NCI-H526 treated with DMSO at 0.1 percent for 48 hours (cell line): ENCODE results near the gene PRAMEF11.
"Not testable (repeated sequence)": the region's sequence is repeated elsewhere in the genome, so short reads cannot be mapped to it uniquely, and the experiment has no call there.

Experiments used
- DNase-seq: peaks from one replicate; lab custom pipeline; 2025; lab: John Stamatoyannopoulos, UW

Gene PRAMEF11

DNA sequence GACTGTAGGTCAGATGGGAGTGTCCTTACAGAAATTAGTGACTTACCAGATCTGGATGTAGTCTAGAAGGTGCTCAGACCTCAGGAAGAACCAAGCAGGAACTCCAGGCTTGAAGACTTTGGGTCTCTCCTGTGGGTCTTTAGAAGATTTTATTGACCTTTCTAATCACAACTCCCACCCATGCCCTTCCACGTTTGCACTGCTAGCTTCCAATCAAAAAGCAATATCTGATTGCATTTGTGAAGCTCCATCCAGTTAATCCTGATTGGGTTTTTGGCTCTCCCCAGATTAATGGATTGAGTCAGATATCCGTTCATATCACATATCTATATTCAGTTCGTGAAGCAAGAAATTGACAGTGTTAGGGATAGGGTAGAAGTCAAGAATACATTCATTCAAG is at the start of gene PRAMEF11:
Gene PRAMEF11, minus strand, starts transcription at position 101 of the 400 bp plus-strand sequence. CDS start 2,621 bp downstream, outside the sequence.
- DNase-seq: not testable (repeated sequence)

DNA sequence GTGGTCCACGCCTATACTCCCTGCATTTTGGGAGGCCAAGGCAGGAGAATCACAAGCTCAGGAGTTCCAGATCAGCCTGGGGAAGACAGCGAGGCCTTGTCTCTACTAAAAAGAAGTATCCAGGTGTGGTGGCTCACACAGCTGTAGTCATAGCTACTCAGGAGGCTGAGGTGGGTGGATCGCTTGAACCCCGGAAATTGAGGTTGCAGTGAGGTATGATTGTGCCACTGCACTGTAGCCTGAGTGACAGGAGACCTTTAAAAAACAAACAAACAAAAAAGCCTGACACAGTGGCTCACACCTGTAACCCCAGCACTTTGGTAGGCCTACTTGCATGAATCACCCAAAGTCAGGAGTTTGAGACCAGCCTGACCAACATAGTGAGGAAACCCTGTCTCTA is 47.2 kb upstream of the PRAMEF11 start:
- DNase-seq: not testable (repeated sequence)

DNA sequence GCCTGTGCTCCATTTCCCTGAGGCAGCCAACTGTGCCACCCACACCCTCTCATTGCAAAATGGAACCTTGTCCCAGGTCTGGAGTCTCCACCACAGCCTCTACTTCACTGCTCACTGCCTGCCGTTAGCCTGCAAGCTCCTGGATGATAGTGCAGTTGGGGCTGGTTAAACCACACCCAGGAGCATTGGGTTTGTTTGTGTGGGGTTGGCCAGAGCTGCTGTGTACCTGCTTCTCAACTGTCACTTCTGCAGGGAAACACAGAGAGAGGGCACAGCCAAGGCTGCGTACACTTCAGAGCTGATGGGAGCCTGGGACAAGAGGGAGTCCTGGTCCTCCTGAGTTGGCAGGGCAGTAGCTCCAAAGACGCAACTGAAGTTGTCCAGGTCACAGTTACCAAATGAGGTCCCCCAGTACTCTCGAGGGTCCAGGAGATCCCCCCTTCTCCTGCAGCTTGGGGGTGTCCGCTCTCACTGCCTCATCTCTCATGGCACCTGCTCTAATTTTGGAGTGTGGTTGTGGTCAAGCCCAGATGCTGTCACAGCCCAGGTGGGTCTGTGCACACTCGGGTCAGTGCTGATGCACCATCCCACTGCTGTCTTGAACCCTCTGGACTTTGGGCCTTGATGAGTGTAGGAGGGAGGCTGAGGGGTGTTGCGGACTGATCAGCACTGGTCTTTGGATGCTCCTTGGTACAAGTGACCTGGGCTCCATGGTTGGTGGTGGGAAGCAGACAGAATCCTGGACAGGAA is 32.1 kb upstream of the PRAMEF11 start:
- DNase-seq: not testable (repeated sequence)

DNA sequence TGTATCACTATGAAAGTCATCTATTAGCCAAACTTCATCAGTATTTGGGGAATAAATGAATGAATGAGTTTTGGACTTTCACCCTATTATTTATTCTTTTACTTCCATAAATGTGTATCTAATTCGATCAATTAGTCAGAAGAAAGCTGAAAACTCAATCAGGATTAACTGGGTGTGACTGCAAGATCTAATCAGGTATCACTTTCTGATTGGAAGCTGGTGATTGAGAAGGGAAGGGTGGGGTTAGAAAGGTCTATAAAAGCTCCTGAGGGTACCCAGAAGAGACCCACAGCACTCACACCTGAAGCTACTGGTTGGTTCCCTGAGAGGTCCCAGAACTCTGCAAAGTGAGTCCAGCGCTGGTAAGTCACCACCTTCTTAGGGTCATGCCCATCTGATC is 25.6 kb upstream of the PRAMEF11 start, which contains the start of gene PRAMEF2:
Gene PRAMEF2, plus strand, starts transcription at position 301 of the 400 bp plus-strand sequence. CDS start 1,924 bp downstream, outside the sequence.
- not testable (repeated sequence) for DNase-seq

DNA sequence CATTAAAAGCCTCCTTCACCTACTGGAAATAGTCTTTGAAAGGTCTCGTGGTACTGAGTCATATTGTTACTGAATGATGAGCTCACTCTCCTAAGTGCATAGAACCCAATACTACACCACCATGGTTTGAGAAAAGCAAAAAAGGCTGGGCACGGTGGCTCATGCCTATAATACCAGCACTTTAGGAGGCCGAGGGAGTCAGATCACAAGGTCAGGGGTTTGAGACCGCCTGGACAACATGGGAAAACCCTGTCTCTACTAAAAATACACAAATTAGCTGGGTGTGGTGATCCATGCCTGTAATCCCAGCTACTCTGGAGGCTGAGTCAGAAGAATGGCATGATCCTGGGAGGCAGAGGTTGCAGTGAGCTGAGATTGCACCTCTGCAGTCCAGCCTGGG is 20.6 kb upstream of the PRAMEF11 start:
- DNase-seq: no peak

DNA sequence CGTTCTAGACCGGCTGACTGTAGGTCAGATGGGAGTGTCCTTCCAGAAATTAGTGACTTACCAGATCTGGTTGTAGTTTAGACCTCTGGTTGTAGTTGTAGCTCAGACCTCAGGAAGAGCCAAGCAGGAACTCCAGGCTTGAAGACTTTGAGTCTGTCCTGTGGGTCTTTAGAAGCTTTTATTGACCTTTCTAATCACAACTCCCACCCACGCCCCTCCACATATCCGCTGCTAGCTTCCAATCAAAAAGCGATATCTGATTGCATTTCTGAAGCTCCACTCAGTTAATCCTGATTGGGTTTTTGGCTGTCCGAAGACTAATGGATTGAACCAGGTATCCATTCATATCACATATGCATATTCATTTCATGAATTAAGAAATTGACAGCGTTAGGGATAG is 17.4 kb upstream of the PRAMEF11 start, which contains the start of gene HNRNPCL1:
Gene HNRNPCL1, minus strand, starts transcription at position 101 of the 400 bp plus-strand sequence. CDS start 431 bp downstream, outside the sequence.
- not testable (repeated sequence) for DNase-seq

DNA sequence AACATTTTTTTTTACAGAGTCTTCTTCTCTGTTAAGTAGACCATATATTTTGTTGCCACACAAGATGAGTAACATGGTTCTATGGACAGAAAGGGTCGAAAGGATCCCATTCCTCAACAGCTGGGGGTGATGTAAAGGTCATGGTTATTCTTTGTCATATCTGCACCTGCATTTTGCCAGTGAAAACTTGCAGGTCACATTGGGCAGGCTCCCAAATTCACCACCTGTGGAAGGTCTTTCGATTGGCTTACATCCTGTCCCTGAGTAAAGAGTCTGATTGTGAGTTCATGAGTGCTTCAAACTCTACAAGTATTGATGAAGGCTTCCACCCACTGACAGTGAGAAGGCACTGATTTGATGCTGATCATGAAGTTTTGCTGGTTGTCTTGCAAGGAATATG is 2.0 kb upstream of the PRAMEF11 start:
- not testable (repeated sequence) for DNase-seq

DNA sequence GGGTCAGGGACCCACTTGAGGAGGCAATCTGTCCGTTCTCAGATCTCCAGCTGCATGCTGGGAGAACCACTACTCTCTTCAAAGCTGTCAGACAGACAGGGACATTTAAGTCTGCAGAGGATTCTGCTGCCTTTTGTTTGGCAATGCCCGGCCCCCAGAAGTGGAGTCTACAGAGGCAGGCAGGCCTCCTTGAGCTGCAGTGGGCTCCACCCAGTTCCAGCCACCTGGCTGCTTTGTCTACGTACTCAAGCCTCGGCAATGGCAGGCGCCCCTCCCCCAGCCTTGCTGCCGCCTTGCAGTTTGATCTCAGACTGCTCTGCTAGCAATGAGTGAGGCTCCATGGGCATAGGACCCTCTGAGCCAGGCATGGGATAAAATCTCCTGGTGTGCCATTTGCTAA is 12.1 kb downstream of the PRAMEF11 start:
- not testable (repeated sequence) for DNase-seq

DNA sequence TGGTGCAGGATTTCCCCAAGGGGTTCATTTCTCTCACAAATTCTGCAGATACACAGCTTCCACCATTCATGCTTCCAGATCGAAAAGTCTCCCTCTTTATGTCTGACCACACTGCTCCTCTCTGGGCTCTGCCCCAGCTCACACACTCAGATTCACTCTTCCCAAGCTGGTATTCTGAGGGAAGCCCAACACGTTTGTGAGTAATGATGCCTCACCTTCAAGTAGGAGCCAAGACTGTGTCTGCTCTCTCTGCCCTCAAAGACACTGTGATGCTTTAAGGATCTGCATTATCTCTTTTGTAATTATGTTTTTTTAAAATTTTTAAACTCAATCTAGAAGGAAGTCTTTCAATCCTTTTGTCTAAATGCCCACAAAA is 19.8 kb downstream of the PRAMEF11 start:
- DNase-seq: no peak

DNA sequence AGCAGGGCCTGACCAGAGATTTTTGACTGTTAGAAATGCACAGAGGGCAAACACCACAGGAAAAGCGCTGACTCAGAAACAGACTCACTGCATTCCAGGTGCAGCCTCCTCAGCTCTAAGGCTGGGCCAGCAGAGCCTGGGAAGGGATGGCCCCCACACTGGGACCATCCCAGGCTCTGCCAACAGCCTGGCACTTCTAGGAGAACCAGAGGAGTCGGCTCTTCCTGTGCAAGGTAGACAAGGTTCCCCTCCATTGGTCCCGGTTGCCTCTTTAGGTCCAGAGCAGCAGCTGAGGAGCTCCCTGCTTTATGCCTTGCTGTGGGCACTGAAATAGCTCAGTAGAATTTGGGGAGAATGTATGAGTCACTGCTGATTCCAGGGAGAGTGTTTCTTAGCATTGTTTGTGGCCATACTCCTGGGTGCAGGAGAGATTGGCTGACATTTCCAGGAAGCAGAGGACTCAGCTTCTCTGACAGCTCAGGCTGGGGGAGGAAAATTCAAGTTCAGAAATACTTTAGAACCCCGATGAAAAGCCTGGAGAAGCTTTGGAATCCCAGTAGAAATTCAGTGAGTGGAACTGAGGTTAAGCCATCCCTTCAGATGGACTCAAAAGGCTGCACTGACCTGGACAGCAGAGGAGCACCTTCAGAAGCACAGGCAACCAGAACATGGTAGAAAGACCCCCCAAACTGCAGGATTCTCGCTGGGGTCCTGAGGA is 20.4 kb downstream of the PRAMEF11 start:
- DNase-seq: no peak

DNA sequence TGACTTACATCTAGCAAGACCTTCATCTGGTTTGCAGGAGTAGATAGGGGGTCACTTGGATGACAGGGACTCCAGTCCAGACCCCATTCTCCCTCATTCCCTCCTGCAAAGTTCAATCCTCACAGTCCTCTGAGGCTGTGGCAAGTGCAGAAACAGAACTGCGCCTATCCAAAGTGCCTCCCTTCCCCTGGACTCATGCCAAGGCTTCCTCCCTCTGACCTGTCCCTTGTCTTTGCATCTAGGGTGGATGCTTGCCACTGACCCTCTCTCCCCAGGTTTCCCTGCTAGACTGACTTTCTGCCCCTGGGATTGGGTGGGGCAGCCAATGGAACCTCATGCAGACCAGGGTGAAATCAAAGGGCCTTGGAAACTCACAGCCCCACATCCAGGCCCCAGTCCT is 21.3 kb downstream of the PRAMEF11 start:
- no peak for DNase-seq

DNA sequence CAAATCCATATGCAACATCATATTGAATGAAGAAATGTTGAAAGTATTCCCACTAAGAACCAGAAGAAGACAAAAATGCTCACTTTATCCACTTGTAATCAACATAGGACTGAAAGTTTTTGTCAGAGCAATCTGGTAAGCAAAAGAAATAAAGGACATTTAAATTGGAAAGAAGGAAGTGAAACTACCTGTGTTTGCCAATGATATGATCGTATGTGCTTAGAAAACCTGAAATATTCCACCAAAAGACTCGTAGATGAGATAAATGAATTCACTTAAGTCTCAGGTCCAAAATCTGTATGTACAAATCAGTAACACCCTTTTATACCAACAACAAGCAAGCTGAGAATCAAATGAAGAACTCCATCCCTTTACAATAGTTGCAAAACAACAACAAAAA is 31.5 kb downstream of the PRAMEF11 start:
- no peak for DNase-seq

DNA sequence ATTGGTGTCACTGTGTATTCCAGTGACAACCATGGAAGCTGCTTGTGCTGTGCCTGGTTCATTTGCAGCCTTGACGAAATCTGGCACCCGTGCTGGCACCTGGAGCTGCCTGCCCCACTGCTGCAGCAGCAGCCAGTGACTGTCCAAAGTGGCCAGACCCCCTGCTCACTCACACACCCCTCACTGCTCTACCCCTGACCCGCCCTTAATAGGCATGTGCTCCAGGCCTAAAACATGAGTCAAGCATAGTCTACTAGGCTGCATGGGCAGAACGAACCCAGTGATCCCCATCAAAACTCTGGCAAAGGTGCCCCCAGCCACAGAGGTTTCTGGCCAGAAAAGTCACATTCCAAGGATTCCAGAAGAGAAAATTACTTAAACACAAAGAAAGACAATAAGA is 32.3 kb downstream of the PRAMEF11 start:
- DNase-seq: no peak

DNA sequence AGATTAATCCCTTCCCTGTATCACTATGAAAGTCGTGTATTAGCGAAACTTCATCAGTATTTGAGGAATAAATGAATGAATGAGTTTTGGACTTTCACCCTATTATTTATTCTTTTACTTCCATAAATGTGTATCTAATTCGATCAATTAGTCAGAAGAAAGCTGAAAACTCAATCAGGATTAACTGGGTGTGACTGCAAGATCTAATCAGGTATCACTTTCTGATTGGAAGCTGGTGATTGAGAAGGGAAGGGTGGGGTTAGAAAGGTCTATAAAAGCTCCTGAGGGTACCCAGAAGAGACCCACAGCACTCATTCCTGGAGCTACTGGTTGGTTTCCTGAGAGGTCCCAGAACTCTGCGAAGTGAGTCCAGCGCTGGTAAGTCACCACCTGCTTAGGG is 40.1 kb downstream of the PRAMEF11 start, which contains the start of gene PRAMEF1:
Gene PRAMEF1, plus strand, starts transcription at position 301 of the 400 bp plus-strand sequence. CDS start 1,831 bp downstream, outside the sequence.
- DNase-seq: not testable (repeated sequence)

DNA sequence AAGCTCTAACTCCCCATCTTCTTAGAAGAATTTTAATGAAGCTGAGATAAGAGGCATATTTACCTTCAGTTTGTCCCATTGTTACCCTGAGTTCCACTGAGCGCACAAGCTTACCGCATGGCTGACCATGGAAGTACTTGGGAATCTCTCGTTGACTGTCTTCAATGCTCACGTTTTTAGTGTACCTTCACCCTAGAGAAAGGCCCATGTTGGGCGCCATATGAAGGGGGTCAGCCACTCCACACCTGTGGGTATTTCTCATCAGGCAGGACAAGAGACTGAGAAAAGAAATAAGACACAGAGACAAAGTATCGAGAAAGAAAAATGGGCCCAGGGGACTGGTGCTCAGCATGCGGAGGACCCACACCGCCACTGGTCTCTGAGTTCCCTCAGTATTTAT is 46.5 kb downstream of the PRAMEF11 start:
- DNase-seq: not testable (repeated sequence)

DNA sequence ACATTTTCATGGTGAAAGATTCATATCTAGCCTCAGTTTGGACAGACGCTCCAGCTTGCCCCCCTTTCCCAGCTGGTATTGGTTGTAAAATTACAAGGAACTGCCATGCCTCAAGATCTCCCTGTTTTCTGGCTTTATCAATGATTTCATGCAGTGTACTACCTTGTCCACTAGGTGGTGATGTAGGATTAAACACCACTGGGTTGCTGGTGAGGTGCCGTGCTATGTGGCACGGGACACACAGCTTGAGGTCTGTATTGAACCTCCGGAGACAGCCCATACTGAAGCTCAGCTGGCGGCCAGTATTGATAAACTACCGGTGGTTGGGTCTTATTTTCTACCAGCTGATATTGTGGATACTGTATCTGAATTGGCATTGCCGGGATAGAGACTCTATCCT is 47.4 kb downstream of the PRAMEF11 start:
- not testable (repeated sequence) for DNase-seq

DNA sequence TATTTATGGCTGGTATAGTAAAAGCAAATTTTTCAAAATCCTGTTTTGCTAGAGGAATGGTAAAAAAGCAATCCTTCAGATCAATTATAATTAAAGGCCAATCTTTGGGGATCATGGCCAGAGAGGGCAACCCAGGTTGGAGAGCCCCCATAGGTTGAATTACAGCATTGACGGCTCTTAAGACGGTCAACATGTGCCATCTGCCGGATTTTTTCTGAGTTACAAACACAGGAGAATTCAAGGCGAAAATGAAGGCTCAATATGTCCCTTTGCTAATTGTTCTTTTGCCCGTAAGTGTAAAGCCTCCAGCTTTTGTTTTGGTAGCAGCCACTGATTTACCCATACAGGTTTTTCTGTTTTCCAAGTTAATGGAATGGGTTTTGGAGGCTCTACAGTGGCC is 49.7 kb downstream of the PRAMEF11 start:
- DNase-seq: not testable (repeated sequence)

DNA sequence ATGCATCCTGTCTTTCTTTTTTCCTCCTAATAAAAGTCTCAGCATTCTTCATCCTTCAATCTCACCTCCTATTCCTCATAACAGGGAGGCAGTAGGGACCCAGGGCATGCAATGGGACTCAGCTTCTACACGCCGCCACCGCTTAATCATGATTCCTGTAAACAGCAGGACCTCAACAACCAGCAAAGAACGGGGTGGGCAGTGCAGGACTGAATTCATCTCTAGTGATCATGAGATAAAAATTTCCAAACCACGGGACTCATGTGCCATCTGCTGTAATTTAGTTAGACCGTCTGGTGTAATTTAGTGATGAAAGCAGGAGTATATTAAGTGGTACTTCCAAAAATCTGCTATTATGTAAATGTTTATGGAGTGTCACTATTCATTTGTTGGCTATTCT is 52.3 kb downstream of the PRAMEF11 start:
- DNase-seq: no peak

DNA sequence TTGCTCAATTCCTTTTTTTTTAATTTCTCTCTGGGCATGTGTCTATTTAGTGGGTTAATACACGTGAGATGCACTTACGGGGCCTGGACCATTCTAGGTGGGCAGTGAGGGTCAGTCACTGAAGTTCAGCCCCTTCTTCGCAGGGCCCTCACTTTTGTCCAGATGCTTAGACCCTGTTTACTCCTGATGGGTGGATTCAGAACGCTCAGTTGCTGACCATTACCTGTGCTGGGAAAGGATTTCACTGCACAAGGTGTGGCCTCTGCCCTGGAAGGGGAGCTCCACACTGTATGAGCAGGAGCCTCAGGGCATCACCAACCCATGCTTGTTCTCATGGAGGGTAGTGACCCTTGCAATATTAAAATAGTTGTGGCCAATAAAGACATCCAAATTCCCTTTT is 53.1 kb downstream of the PRAMEF11 start:
- DNase-seq: no peak

DNA sequence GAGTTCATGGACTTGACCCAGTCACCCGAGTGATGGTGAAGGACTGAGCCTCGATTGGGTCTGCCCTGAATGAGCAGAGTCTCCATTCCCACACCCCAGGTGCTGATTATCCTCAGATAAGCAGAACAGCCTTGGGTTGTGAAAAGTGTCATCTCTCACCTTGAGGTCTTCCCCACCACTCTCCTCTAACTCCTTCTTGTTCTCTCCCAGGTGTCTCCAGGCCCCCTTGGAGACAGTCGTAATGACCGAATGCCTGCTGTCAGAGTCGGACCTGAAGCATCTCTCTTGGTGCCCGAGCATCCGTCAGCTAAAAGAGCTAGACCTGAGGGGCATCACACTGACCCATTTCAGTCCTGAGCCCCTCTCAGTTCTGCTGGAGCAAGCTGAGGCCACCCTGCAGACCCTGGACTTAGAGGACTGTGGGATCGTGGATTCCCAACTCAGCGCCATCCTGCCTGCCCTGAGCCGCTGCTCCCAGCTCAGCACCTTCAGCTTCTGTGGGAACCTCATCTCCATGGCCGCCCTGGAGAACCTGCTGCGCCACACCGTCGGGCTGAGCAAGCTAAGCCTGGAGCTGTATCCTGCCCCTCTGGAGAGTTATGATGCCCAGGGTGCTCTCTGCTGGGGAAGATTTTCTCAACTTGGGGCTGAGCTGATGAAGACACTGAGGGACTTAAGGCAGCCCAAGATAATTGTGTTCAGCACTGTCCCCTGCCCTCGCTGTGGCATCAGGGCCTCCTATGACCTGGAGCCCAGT is 54.2 kb downstream of the PRAMEF11 start:
- no peak for DNase-seq

DNA sequence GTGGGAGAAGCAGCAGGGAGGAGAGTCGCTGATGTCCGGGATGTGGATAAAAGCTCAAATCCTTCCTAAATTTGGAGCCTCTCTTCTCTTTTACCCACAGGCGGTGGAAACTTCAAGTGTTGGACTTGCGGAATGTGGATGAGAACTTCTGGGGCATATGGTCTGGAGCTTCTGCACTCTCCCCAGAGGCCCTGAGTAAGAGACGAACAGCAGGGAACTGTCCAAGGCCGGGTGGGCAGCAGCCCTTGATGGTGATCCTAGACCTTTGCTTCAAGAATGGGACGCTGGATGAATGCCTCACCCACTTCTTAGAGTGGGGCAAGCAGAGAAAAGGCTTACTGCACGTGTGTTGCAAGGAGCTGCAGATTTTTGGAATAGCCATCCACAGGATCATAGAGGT is 55.8 kb downstream of the PRAMEF11 start:
- DNase-seq: no peak

DNA sequence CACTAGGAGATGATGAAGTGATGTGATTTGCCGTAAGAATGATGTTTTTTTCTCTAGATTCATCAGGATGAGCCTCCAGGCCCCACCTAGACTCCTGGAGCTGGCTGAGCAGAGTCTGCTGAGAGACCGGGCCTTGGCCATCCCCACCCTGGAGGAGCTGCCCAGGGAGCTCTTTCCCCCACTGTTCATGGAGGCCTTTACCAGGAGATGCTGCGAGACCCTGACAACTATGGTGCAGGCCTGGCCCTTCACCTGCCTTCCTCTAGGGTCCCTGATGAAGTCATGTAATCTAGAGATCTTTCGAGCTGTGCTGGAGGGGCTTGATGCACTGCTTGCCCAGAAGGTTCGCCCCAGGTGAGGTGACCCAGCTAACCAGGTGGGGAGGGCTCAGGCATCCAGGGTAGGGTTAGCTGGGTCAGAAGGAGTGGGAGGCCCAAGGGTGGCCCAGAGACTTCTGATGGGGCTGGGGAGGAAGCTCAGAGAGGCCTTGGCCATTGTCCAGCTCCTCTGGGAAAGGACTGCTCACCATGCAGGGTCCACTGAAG is 56.3 kb downstream of the PRAMEF11 start:
- DNase-seq: no peak
